ENCODE measurements around the gene KRT4. TPM values are rescaled to one million over a fixed set of nuclear protein-coding genes. Genes with fewer than 3 reads are reported as not detected.

KRT4 gene
- total RNA-seq, 1 donor from 2014 or later, result not detected

DNA sequence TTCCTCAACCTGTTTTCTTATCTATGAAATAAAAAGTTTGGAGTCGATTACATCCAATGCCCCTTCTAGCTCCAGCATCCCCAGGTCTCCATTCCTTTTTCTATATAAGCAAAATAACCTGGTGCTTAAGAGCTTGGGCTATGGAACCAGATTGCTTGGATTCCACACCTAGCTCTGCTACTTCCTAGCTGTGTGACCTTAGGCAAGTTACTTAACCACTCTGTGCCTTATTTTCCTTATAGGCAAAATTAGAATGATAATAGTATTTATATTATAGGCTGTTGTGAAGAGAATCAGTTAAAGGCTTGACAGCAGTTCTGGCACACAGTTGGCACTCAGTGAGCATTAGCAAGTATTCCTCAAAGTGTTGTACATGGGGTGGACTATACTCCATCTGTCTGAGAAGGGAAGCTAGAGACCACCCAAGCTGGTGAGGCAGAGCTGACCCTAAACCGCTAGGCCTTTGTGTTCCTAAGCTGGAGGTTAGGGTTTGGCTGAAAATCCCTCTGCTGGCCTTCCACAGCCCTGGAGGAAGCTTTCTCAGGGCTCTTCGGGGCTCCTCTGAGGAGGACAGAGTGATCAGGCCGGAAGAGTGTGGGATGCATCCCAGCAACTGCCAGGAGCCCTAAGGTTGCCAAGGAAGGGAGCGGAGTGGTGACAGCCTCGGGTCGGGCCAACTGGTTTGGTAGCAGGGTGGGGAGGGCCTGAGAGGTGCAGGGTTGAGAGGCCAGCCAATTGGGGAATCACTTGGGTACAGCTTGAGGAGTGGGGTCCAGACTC, 6.0 kb upstream of the KRT4 start:
- TF ChIP-seq CTCF (IDR thresholded peaks at IDR 0.05; ENCODE audit: partially characterized antibody, unreplicated experiment), result no peak
- Mint-ChIP-seq H3K4me1 (ENCODE audit: low read depth, unreplicated experiment) (no peaks in the 10 kb centered on the region), H3K27ac (ENCODE audit: unreplicated experiment) (no peak overlapping the region), H3K36me3 (ENCODE audit: unreplicated experiment) (no peaks in the 10 kb centered on the region), H3K4me3 (ENCODE audit: unreplicated experiment) (no peak overlapping the region), H3K27me3 (ENCODE audit: unreplicated experiment) (peaks cover 5% of the 10 kb centered on the region), H3K9me3 (ENCODE audit: unreplicated experiment) (peaks cover 3% of the 10 kb centered on the region)
- DNase-seq, result no peak

DNA sequence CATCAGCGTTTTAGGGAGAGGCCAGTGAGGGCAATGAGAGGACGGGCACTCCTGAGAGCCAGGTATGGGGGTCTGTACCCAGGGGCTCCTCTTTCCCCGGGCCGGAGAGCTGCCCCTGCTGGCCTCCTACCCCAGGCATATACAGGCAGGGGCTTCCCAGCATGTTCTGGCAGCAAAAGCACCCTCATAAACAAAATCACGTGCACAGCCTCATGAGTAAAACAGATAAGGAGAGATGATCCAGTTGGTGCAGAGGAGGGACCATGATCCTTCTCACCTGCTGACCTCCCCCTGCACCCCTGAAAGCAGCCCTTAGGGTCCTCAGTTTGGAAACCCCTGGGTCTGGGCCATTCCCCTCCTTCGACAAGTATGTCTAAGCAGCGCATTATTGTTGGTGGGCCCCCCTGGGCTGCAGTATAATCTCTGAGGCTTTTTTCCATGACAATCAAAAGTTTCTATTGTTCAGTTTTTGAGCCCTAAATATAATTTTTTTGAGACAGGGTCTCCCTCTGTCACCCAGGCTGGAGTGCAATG, 5.0 kb upstream of the KRT4 start:
- no peaks in the 10 kb centered on the region for H3K4me1 Mint-ChIP-seq (ENCODE audit: low read depth, unreplicated experiment)
- peaks cover 3% of the 10 kb centered on the region for H3K9me3 Mint-ChIP-seq (ENCODE audit: unreplicated experiment)
- no peak for DNase-seq
- H3K27me3 Mint-ChIP-seq (ENCODE audit: unreplicated experiment), result peaks cover 7% of the 10 kb centered on the region
- no peak overlapping the region for H3K27ac Mint-ChIP-seq (ENCODE audit: unreplicated experiment)
- H3K36me3 Mint-ChIP-seq (ENCODE audit: unreplicated experiment), result no peaks in the 10 kb centered on the region
- TF ChIP-seq CTCF (IDR thresholded peaks at IDR 0.05; ENCODE audit: partially characterized antibody, unreplicated experiment), result no peak
- no peak overlapping the region for H3K4me3 Mint-ChIP-seq (ENCODE audit: unreplicated experiment)

GRCh38 chr12:52818388-52818787, 4.5 kb upstream of the KRT4 start:
- no peak for TF ChIP-seq CTCF (IDR thresholded peaks at IDR 0.05; ENCODE audit: partially characterized antibody, unreplicated experiment)
- Mint-ChIP-seq H3K36me3 (ENCODE audit: unreplicated experiment) (no peaks in the 10 kb centered on the region), H3K27ac (ENCODE audit: unreplicated experiment) (no peak overlapping the region), H3K4me3 (ENCODE audit: unreplicated experiment) (no peak overlapping the region), H3K27me3 (ENCODE audit: unreplicated experiment) (peaks cover 7% of the 10 kb centered on the region), H3K4me1 (ENCODE audit: low read depth, unreplicated experiment) (no peaks in the 10 kb centered on the region), H3K9me3 (ENCODE audit: unreplicated experiment) (peaks cover 2% of the 10 kb centered on the region)
- DNase-seq, result no peak

DNA sequence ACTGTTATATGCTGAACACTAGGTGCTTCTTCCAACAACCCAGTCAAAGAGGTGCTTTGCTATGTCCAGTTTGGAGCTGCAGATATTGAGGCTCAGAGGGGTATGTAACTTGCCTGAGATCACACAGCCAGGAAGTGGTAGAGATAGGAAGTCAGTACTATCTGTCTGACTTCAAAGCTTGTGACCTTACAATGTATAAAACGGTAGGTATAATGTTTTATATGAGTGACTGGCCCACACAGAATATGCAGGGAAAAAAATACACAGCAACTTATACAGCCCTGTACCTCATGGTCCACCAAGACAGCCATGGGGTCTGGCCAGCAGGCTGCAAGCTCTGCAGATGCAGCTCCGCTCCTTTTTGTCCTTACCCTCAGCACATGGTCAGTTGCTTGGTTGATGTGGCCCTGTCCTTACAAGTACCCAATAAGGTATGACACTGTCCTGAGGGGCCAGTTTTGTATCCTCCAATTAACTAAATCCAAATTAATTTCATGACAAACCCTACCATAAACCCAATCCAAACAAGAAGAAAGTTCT, 3.9 kb upstream of the KRT4 start:
- Mint-ChIP-seq H3K36me3 (ENCODE audit: unreplicated experiment) (no peaks in the 10 kb centered on the region), H3K9me3 (ENCODE audit: unreplicated experiment) (peaks cover 2% of the 10 kb centered on the region), H3K27ac (ENCODE audit: unreplicated experiment) (no peak overlapping the region), H3K4me3 (ENCODE audit: unreplicated experiment) (no peak overlapping the region), H3K27me3 (ENCODE audit: unreplicated experiment) (peaks cover 7% of the 10 kb centered on the region), H3K4me1 (ENCODE audit: low read depth, unreplicated experiment) (no peaks in the 10 kb centered on the region)
- no peak for TF ChIP-seq CTCF (IDR thresholded peaks at IDR 0.05; ENCODE audit: partially characterized antibody, unreplicated experiment)
- no peak for DNase-seq
